HK-2 (cell line): Measurements from ENCODE around the gene SLC6A12.
A peak's percentile ranks its signal among the peaks of the same experiment; 100 is the strongest.

Experiments
- DNase-seq: peaks from one replicate; pipeline ENCODE4 v3.0.0-alpha.2; 2018; ENCODE audit not compliant: unreplicated experiment

Gene SLC6A12

GRCh38 chr12:234891-235415 is 21.0 kb upstream of the SLC6A12 start:
- DNase-seq: no peak

- no peak for DNase-seq
Measured at GRCh38 chr12:234019-234418, 20.1 kb upstream of the SLC6A12 start.

- DNase-seq: no peak
Measured at GRCh38 chr12:233615-233968, 19.6 kb upstream of the SLC6A12 start.

- no peak for DNase-seq
Measured at GRCh38 chr12:232731-233614, 19.0 kb upstream of the SLC6A12 start.

GRCh38 chr12:230925-231671 is 17.1 kb upstream of the SLC6A12 start:
- no peak for DNase-seq

GRCh38 chr12:229441-230191 is 15.7 kb upstream of the SLC6A12 start:
- DNase-seq: no peak

- no peak for DNase-seq
Measured at GRCh38 chr12:228846-229200, 14.9 kb upstream of the SLC6A12 start.

- DNase-seq: no peak
Measured at GRCh38 chr12:227923-228845, 14.2 kb upstream of the SLC6A12 start.

- no peak for DNase-seq
Measured at GRCh38 chr12:227286-227915, 13.4 kb upstream of the SLC6A12 start.

GRCh38 chr12:226401-226800 is 12.4 kb upstream of the SLC6A12 start:
- no peak for DNase-seq

GRCh38 chr12:225012-225411 is 11.1 kb upstream of the SLC6A12 start:
- DNase-seq: no peak

GRCh38 chr12:224330-224729 is 10.4 kb upstream of the SLC6A12 start:
- DNase-seq: no peak

GRCh38 chr12:223841-224240 is 9.9 kb upstream of the SLC6A12 start:
- no peak for DNase-seq

GRCh38 chr12:221736-222135 is 7.8 kb upstream of the SLC6A12 start:
- DNase-seq: no peak

GRCh38 chr12:220946-221550 is 7.1 kb upstream of the SLC6A12 start:
- no peak for DNase-seq

- DNase-seq: no peak
Measured at GRCh38 chr12:220491-220890, 6.5 kb upstream of the SLC6A12 start.

- DNase-seq: peak; percentile 74
Measured at GRCh38 chr12:219891-220352, 6.0 kb upstream of the SLC6A12 start.

- DNase-seq: no peak
Measured at GRCh38 chr12:218728-219590, 5.0 kb upstream of the SLC6A12 start.

GRCh38 chr12:218221-218620 is 4.3 kb upstream of the SLC6A12 start:
- DNase-seq: no peak
